ENCODE results near the gene CIDEB. TPM values are rescaled to one million over a fixed set of nuclear protein-coding genes. Genes with fewer than 3 reads are reported as not detected.

Gene CIDEB
- polyA plus RNA-seq, 1 donor from 2014 or later, result not detected

- H3K4me3 ChIP-seq (ENCODE audit: low read length), result no peak overlapping the region
These were observed 27.8 kb upstream of the CIDEB start for GRCh38 chr14:24335461-24336171.

GRCh38 chr14:24334431-24335291, 26.9 kb upstream of the CIDEB start, which contains the start of gene ADCY4:
Gene ADCY4, minus strand, starts transcription at chr14:24335071. Its CDS starts 419 bp downstream, at chr14:24334652.
- H3K4me2 ChIP-seq (ENCODE audit: low read length), result no peak within 1 kb of the TSS
- no peak within 1 kb of the TSS for H3K9ac ChIP-seq (ENCODE audit: low read length)
- no peaks in the 10 kb centered on the region for H3K9me3 ChIP-seq (ENCODE audit: low read length)
- H4K20me1 ChIP-seq (ENCODE audit: insufficient read depth), result no peaks in the 10 kb centered on the region
- H3K27ac ChIP-seq (ENCODE audit: low read length), result no peak within 1 kb of the TSS
- H3K9me2 ChIP-seq (ENCODE audit: insufficient read depth, low read length), result no peaks in the 10 kb centered on the region
- H3K36me3 ChIP-seq (ENCODE audit: insufficient read depth, low read length), result no peaks in the 10 kb centered on the region
- no peaks in the 10 kb centered on the region for H3K79me2 ChIP-seq (replicated peaks; ENCODE audit: insufficient read depth, low read length)
- TF ChIP-seq EZH2 (IDR thresholded peaks at IDR 0.05; ENCODE audit: borderline replicate concordance, insufficient read depth, low read length, poor library complexity, severe bottlenecking), result peak; percentile 57
- TF ChIP-seq CTCF (IDR thresholded peaks at IDR 0.05; ENCODE audit: poor library complexity, severe bottlenecking), result no peak
- no peak within 1 kb of the TSS for H2AFZ ChIP-seq (ENCODE audit: low read depth, low read length)
- H3K4me3 ChIP-seq (ENCODE audit: low read length), result peak within 1 kb of the TSS; percentile 56
- H3K27me3 ChIP-seq (ENCODE audit: insufficient read depth, low read depth, low read length), result peaks cover 93% of the 10 kb centered on the region
- H3F3A ChIP-seq (ENCODE audit: insufficient read depth, low read length, poor library complexity, severe bottlenecking), result no peaks in the 10 kb centered on the region

More at GRCh38 chr14:24335461-24336171, 27.8 kb upstream of the CIDEB start:
- H2AFZ ChIP-seq (ENCODE audit: low read depth, low read length), result no peak overlapping the region
- no peaks in the 10 kb centered on the region for H3K36me3 ChIP-seq (ENCODE audit: insufficient read depth, low read length)
- H3K4me2 ChIP-seq (ENCODE audit: low read length), result no peak overlapping the region
- H3K27ac ChIP-seq (ENCODE audit: low read length), result no peak overlapping the region
- no peaks in the 10 kb centered on the region for H3K9me2 ChIP-seq (ENCODE audit: insufficient read depth, low read length)
- H3K27me3 ChIP-seq (ENCODE audit: insufficient read depth, low read depth, low read length), result peaks cover 98% of the 10 kb centered on the region
- no peak overlapping the region for H3K9ac ChIP-seq (ENCODE audit: low read length)
- no peaks in the 10 kb centered on the region for H3F3A ChIP-seq (ENCODE audit: insufficient read depth, low read length, poor library complexity, severe bottlenecking)
- no peak for TF ChIP-seq POLR2AphosphoS5 (IDR thresholded peaks at IDR 0.05)
- no peak for TF ChIP-seq TAF1 (IDR thresholded peaks at IDR 0.05; ENCODE audit: low read depth)
- TF ChIP-seq MXI1 (conservative IDR thresholded peaks at IDR 0.05; ENCODE audit: poor library complexity, severe bottlenecking), result no peak
- no peak for TF ChIP-seq EZH2 (IDR thresholded peaks at IDR 0.05; ENCODE audit: borderline replicate concordance, insufficient read depth, low read length, poor library complexity, severe bottlenecking)
- no peak for TF ChIP-seq EP300 (conservative IDR thresholded peaks at IDR 0.05; ENCODE audit: poor library complexity, severe bottlenecking)
- TF ChIP-seq REST (IDR thresholded peaks at IDR 0.05; ENCODE audit: borderline replicate concordance), result no peak
- no peaks in the 10 kb centered on the region for H3K79me2 ChIP-seq (replicated peaks; ENCODE audit: insufficient read depth, low read length)
- H3K9me3 ChIP-seq (ENCODE audit: low read length), result no peaks in the 10 kb centered on the region
- H4K20me1 ChIP-seq (ENCODE audit: insufficient read depth), result no peaks in the 10 kb centered on the region

All from neural cell (in vitro differentiated cells).